SKM-1 treated with dmso at 0.1 percent for 144 hours (cell line): Measurements from ENCODE around the gene CPTP.
"Not testable (repeated sequence)": the region's sequence is repeated elsewhere in the genome, so short reads cannot be mapped to it uniquely, and the experiment has no call there.

Experiments used
- DNase-seq: peaks from one replicate; lab custom pipeline; 2025; ENCODE audit not compliant: unreplicated experiment; lab: John Stamatoyannopoulos, UW

CPTP gene

DNA sequence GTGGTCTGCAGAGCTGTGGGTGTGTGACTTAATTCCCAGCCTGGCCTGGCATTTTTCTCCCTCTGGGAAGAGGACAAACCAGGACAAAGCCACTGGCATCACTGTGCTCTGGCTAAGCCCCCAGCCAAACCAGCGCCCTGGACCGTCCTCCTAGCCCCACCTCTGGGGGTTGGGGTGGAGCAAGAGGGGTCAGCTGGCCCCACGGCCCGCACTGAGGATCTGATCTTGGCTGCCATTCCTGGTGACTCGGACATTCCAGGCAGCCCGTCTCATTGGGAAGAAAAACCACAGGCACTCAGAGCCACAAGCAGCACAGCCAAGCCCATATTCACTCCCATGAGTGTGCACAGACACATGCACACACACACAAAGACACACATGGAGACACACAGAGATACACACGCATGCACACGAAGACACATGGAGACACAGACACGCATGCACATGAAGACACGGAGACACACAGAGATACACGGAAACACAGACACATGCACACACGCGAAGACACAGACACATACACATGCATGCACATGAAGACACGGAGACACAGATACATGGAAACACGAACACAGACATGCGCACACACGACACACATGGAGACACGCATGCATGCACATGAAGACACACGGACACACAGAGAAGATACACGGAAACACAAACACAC lies 36.0 kb downstream of the CPTP start:
- DNase-seq: no peak

DNA sequence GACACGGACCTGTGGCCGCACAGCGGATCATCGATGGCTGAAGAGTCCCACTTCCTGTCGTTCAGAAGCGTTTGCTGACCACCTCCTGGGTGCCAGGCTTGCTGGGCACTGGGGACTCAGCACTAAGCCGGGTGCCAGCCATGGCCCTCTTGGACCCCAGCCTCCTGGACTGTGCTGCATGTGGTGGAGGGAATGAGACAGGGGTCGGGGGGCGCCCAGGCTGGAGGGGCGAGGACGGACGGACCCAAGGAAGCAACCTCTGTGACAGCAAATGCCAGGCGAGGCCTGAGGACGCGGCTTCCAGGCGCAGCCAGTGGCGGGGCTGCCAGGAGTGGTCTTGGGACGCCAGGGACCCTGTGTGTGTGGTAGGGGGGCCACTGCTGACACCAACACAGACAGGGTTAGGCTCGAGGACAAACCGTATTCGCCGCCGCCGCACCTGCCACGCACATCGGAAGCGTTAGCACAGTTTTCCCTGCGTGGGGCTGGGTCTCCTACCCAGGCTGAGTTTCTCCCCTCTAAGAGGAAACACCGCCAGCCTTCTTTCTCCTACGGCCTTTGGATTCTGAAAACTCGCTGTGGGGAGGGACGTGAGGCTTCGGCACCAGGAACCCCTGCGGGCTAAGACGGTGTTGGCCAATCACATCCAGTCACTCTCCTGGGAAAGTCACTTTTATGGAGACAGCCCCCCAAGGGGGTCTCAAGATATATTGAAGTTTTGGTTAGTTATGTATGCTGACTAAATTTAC lies 36.8 kb downstream of the CPTP start:
- DNase-seq: no peak

DNA sequence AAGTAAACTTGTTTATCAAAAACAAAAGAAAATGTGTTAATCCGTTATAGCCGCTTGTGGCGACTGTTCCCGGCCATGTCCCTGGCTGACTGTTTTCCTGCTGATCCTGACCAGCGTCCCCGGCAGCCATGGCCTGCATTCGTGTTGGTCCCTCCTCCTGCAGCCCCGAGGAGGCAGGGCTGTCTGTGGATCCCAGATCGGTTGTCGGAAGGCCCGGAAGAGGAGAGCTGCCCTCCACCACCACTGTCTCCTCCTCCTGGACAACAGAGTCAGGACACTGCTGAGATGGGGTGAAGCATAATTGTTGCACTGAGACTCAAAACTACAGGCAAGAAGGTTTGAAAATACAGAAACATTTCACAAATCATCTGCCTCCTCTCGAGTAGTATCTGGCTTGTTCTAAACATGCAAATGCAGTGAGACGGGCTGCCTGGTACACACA lies 37.4 kb downstream of the CPTP start:
- DNase-seq: no peak

DNA sequence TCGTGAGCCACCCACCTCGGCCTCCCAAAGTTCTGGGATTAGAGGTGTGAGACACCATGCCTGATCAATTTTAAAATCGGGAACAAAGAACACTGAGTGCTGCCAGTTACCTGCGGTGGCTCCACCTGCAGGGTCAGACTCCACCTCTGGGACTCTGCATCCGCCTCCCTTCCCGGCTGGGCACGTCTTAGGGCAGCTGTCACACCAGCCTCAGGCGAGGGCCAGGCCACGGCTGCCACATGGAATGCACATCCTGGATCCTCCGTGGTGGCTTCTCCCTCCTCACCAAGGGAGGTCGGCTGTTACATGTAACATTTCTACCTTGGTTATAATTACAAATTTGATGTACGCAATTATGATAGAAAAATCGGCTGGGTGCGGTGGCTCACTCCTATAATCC lies 39.7 kb downstream of the CPTP start:
- DNase-seq: no peak

DNA sequence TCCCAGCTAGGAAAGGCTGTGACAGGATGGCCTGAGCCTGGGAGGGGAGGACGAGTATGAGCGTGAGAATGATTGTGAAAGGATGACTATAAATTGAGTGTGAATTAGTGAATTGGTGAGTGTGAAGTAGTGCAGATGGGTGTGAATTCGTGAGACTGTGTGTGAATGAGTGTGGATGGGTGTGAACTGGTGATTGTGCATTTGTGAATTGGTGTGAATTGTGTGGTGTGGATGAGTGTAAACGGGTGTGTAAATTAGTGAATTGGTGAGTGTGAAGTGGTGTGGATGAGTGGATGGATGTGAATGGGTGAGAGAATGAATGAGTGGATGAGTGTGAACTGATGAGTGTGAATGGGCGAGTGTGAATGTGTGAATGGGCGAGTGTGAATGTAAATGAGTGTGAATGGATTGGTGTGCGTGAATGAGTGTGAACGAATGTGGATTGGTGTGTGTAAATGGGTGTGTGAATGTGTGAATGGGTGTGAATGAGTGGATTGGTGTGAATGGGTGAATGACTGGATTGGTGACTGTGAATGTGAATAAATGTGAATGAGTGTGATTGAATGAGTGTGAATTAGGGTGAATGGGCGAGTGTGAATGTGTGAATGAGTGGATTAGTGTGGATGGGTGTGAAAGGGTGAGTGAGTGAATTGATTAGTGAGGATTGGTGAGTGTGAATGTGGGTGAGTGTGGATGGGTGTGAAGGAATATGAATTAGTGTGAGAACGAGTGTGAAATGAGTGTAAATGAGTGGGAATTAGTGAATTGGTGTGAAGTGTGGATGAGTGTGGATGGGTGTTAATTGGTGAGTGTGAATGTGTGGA lies 41.5 kb downstream of the CPTP start:
- no peak for DNase-seq

DNA sequence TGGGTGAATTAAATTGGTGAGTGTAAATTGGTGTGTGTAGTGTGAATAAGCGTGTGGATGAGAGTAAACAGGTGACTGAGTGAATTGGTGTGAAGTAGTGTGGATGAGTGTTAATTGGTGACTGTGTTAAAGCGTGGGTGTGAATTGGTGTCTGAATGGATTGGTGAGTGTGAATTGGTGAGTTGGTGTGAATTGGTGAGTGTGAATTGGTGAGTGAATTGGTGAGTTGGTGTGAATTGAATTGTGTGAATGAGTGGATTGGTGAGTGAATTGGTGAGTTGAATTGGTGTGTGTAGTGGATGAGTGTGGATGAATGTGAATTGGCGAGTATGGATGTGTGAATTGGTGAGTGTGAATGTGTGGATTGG lies 42.1 kb downstream of the CPTP start:
- no peak for DNase-seq

DNA sequence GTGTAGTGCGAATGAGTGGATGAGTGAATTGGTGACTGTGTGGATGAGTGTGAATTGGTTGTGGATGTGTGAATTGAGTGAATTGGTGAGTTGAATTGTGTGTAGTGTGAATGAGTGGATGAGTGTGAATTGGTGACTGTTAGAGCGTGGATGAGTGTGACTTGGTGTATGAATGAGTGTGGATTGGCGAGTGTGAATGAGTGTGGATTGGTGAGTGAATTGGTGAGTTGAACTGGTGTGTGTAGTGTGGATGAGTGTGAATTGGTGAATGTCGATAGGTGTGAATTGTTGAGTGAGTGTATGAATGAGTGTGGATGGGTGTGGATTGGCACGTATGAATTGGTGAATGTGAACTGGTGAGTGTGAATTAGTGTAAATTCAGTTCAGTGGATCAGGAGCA lies 42.7 kb downstream of the CPTP start:
- DNase-seq: no peak

DNA sequence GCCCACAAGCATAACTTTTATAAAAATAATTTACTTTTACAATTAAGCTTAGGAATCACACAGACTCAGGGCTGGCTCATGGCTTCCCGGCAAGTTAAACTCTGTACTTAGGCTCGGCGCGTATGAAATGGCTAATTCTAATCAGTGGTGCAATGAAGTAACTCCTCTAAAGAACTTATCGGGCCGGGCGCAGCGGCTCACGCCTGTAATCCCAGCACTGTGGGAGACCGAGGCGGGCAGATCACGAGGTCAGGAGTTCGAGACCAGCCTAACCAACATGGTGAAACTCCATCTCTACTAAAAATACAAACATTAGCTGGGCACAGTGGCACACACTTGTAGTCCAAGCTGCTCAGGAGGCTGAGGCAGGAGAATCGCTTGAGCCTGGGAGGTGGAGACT lies 45.5 kb downstream of the CPTP start:
- not testable (repeated sequence) for DNase-seq

DNA sequence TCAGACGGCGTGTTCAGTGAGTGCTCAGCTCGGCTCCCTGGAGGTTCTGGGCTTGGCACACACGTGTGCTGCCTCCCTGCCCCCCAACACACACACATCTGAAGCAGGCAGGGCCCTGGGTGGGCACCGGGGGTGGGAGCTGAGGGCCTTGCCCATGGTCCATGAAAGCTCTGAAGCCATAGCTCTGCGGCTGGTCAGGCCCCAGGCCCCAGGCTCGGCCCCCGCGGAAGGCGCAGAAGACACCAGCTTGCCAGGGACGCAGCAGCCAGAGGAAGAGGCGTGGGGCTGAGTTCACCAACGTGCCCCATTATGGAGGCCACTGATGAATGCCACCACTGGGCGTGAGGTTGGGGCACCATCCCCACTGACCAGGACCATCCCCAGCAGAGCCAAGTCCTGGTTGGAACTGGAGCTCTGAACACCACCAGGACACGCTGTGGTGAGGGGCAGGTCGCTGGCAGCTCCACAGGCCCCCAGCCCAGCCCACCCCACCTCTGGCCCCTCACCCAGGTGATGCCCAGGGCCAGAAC lies 46.2 kb downstream of the CPTP start:
- DNase-seq: no peak

DNA sequence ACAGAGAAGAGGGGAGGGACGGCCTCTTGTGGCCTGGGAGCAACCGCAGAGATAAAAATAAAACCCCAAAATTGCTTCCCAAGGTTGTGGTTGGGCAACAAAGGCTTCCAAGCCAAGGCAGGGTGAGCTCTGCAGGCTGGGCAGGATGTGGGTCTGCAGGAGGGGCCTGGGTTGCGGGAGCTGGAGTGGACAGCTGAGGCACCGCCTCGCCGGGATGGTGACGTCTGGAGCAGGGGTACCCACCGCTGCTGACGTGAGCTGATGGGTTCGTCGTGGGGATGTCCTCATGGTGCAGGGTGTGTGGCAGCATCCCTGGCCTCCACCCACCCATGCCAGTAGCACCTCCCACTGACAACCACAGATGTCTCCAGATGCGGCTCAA lies 46.8 kb downstream of the CPTP start:
- DNase-seq: peak; percentile 70

DNA sequence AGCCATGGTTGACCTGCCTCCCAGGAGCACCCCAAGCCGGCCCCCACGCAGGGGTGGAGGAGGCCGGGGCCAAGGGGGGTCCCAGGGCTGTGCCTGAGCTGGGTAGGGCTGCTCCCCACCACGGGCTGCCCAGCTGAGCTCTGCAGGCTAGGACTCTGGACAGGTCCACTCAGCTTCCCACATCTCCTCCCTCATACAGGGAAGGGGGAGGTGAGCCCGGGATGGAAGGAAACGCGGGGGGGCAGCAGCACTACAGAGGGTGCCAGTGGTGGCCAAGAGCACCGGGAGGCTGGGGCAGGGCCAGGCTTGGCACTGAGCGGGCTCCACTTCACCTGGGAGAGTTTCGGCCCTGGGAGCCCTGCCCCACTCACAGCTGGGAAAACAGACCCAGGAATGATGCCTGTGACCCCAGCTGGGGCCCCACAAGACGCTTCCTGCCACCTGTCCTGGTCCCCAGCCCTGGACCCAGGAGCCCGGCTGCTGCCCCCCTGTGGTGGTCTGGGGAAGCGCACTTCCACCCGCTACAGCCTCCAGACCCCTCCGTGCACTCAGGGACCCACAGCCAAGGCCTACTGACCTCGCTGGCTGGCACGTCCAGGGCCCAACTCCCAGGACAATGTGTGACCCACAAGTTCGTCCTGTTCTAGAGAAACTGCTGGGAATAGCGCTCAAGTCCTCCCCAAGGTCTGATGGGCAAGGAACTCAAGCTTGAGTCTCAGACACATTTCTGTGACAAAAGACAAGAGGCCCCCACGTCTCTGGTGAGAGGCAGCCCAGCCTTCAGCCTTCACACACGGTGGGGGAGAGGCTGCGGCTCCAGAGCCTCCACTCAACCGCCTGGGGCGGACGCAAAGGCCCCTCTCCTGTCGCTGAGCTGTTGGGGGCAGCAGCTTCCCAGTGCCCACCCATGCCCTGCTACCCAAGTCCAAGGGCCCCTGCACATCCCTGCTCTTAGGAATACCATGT lies 47.4 kb downstream of the CPTP start:
- peak; percentile 36 for DNase-seq

DNA sequence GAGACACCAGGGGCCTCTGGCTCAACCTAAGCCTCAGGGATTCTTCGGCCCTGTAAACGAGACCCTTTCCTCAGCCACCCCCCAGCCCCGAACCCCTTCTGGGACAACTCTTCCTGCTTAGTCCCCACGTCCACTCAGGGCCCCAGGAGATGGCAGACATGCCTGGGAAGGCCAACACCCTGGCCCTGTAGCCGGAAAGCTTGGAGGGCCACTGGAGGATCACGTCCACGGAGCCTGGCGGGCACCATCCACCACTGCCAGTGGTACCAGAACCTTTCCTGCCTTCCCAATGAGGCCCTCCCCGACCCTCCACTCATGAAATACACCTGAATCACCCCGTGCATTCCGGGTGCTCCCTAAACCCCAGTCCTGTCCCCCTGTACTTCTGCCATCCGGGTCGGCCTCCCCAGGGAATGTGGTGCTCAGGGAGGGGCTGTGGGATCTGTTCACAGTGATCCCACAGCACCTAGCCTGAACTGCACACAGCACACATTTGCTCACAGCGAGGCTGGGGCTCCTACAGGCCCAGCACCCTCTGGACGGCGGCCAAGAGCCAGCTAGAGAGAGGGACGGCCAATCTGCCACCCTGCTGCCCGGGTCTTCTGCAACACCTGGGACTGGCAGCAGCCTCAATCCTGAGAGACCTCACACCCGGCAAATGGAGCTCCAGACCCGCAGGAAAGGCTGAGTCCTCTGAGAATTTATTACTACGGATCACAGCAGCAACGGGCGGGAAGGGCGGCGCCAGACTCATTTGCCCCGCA lies 48.6 kb downstream of the CPTP start:
- no peak for DNase-seq

DNA sequence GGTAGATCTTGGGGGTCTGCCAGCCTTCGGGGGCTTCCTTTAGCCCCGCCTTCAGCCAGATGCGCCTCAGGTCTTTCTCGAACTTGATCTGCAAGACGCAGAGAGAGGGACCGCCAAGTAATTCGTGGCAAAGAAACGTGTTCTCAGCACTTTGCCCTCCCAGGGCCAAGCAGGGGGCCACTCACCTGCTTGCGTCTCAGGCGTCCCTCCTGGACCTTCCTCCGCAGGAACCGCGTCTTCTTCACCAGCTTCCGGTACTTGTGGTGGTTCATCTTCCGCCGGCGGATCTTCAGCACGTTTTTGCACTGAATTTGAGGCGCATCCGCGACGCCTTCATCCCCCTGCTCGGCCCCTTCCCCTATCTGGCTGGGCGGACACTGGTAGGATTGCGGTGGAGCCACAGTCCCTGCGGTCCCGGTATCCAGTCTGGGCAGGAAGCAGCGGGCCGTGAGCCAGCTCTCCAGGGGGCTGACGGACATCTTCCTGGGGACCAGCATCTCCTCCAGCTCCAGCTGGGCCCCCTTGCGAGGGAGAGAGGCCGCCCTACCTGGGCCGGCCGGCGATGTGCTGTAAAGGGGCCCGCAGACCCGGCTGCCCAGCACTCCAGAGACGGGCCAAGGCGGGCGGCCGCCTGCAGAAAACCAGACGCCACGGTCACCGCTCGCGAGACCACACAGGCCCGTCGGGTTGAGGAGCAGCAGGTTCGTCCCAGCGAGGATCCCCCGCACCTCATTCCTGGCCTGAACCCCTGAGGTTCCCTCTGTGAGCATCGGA lies 49.4 kb downstream of the CPTP start:
- DNase-seq: no peak

DNA sequence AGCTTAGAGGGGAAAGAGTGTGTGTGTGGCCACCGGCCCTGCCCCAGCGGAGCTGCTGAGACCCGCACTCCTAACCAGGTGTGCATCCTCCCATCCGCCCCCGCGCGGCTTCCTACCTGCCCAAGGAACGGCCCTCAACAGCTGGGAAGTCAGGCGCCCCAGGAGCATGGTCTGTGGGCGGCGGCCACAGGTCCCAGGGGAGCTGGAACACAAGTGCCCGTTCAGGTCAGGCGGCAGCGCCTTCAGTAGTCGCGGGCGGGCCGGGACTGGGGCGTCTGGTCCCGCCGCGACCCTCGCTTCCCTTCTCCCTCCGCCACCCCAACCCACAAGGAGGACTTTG lies 50.0 kb downstream of the CPTP start:
- DNase-seq: no peak

DNA sequence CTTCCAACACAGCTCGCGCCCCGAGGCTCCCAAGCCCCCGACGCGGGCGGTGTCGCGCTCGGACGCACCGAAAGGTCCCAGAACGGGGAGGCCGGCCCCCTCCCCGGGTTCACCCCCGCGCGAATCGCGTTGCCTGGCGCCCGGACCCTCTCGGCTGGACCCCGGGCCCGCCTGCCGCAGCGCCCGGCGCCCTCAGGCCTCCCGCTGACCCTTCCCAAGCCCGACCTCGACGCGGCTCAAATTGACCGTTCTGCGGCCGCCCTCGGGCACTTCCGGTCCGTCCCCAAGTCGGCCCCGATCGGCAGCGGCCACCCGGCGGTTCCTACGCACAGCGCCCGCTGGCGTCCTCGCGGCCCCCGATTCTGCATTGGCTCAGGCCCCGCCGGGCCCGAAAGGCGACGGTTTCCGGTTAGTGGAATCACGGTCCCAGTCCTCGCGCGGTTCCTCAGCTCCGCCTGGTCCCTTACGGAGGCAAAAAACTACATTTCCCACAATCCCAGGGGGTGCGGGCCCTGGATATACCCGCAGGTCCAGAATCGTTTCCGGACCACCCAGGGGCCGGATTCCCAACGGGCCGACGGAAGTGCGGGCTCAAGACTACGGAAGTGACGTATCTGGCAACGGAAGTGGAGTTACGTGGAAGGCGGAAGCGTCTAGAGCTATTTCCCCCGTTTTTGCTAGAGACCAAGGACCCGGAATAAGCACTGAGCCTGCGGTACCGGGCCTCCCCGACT lies 50.5 kb downstream of the CPTP start, which contains the start of gene AURKAIP1:
Gene AURKAIP1, minus strand, starts transcription at position 279 of the 734 bp plus-strand sequence. CDS start 451 bp downstream, outside the sequence.
- peak; percentile 99 for DNase-seq

DNA sequence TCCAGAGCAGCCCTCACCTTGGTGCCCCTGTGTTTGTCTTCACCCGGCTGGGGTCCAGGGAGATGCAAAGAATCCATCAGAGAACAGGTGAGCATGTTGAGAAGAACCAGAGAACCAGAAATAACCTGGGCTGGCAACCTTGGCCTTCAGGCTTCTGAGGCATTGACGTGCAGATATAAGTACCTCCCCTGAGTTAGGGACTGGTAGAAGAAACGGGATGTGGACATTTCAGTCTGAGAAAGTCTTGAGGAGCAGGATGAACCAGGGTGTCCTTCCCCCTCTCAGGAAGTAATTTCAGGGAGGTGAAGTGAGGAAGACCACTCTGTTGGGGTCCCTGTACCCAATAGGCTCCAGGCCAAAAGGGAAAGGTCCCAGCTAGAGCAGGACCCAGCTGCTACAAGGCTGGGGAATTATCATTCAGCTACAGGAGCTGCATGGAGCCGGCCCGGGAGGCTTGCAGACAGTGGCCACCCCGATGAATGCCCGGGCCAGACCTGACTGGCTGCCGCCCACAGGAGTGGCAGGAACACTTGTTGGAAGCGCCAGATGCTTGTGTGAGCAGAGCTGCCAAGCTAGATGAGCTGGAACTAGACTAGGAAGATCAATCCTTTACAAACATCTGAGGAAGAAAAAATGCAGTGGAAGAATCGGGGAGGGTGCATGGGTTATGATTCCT lies 52.1 kb downstream of the CPTP start:
- no peak for DNase-seq

DNA sequence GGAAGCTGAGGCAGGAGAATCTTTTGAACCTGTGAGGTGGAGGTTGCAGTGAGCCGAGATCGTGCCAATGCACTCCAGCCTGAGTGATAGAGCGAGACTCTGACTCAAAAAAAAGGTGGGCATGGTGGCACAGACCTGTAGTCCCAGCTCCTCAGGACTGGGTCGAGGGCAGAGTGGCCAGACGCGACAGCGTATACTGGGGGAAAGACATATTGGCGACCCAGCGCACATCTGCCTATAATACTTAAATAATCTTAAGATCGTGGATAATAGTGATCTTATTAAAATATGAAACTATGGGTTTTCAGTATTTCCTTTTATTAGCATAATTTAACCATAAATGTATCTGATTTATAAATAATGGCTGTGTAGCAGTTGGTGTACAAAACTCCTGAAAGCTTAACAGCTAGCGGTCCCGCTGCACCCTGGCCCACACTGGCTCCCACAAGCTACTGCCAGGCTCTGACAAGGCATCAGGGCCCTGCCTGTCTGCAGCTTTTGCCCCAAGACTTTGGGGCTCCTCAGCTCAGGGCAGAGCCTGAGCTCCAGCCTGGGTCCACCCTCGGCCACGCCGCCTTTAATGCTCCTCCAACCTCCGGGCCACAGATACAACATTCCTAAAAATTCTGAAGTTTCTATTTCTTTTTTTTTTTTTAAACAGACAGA lies 53.1 kb downstream of the CPTP start:
- DNase-seq: no peak
